CD4-positive, CD25-positive, alpha-beta regulatory T cell (primary cell): ENCODE results near the gene FGD3. TPM values are rescaled to one million over a fixed set of nuclear protein-coding genes. Genes with fewer than 3 reads are reported as not detected.

Experiments
- ATAC-seq, 2 donors: fragments of 150-1000 bp; cut with Tn5 transposase; one replicate each; pipeline ENCODE4 v1.10.0; 2021; ENCODE audit warnings: low read depth in 2 of 2, moderate number of reproducible peaks in 2 of 2, moderate library complexity in 1 of 2
- DNase-seq, 3 donors: peaks; one replicate each; pipeline versions ENCODE4 v3.0.0 to v3.0.0-alpha.2; 2012 to 2022; ENCODE audit warnings: mixed read lengths in 1 of 3
- H3K27ac ChIP-seq: one replicate; pipeline ENCODE4 v1.7.0; 2013; ENCODE audit warnings: mild to moderate bottlenecking, low read length; ENCODE audit not compliant: insufficient read depth, poor library complexity, severe bottlenecking
- H3K27me3 ChIP-seq: one replicate; pipeline ENCODE4 v1.7.0; 2013; ENCODE audit warnings: low read length; ENCODE audit not compliant: control insufficient read depth, insufficient read depth
- H3K36me3 ChIP-seq: one replicate; pipeline ENCODE4 v1.7.0; 2013; ENCODE audit warnings: mild to moderate bottlenecking, low read length, moderate library complexity; ENCODE audit not compliant: control insufficient read depth, insufficient read depth
- H3K4me1 ChIP-seq: 2 replicates; pipeline ENCODE4 v1.7.0; 2013; ENCODE audit warnings: mild to moderate bottlenecking, low read length; ENCODE audit not compliant: insufficient read depth, control insufficient read depth, poor library complexity, severe bottlenecking
- H3K4me3 ChIP-seq: one replicate; pipeline ENCODE4 v1.7.0; 2013; ENCODE audit warnings: low read depth, mild to moderate bottlenecking, low read length, moderate library complexity
- H3K9me3 ChIP-seq, 2 experiments: 1 replicate in 1 of 2; 2 replicates in 1 of 2; pipeline ENCODE4 v1.7.0; 2013; ENCODE audit warnings: low read length in 2 of 2, mild to moderate bottlenecking in 1 of 2, moderate library complexity in 1 of 2; ENCODE audit not compliant: control insufficient read depth in 2 of 2
- H3K27ac Mint-ChIP-seq, 3 donors: one replicate each; pipeline ENCODE4 v1.8.0; 2020 to 2022; ENCODE audit warnings: mild to moderate bottlenecking in 3 of 3, mixed read lengths in 3 of 3, moderate library complexity in 2 of 3
- H3K27me3 Mint-ChIP-seq: one replicate; pipeline ENCODE4 v1.8.0; 2022; ENCODE audit warnings: mild to moderate bottlenecking, mixed read lengths
- H3K36me3 Mint-ChIP-seq: one replicate; pipeline ENCODE4 v1.8.0; 2020; ENCODE audit warnings: mixed read lengths
- H3K4me1 Mint-ChIP-seq, 4 donors: one replicate each; pipeline ENCODE4 v1.8.0; 2020 to 2022; ENCODE audit warnings: mixed read lengths in 4 of 4, mild to moderate bottlenecking in 1 of 4
- H3K4me3 Mint-ChIP-seq, 4 donors: one replicate each; pipeline ENCODE4 v1.8.0; 2020 to 2022; ENCODE audit warnings: mild to moderate bottlenecking in 4 of 4, mixed read lengths in 4 of 4, moderate library complexity in 3 of 4
- H3K9me3 Mint-ChIP-seq, 7 donors: one replicate each; pipeline ENCODE4 v1.8.0; 2020 to 2022; ENCODE audit warnings: mixed read lengths in 7 of 7, mild to moderate bottlenecking in 3 of 7, moderate library complexity in 2 of 7
- polyA plus RNA-seq, 4 donors: library from polyadenylated mRNA; unstranded; fragments of 300-500 nt; fragmentation: Illumina TruSeq; gene quantifications; one replicate each; pipeline ENCODE4 v1.2.3, GENCODE V29; 2021
- total RNA-seq: library from RNA; stranded (reverse); gene quantifications from one replicate; pipeline ENCODE4 v1.2.3, GENCODE V29; 2022

The FGD3 gene
- total and polyA plus RNA-seq, 5 donors from 2014 or later: 71.6 to 188 (median 98.1) TPM

DNA sequence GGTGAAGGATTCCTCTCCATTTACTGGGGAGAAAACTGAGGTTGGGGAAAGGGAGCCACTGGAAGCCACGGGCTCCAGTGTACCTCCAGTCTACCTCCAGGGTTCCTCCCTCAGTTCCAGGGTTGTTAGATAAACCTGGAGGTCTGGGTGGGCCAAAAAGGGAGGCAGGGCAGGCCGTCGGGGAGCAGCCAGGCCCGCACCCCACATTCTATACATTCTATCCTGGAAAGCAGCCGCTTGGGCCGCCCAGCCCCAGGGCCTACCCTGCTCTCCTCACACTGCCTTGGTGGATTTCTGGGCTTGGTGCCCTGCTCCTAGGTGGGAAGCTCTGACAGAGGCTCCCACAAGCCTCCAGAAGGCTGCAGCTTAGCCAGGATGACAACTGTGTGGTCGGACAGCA is 93.1 kb downstream of the FGD3 start:
- Histone ChIP-seq H3K27ac (no peak overlapping the region), H3K9me3 (no peaks in the 10 kb centered on the region), H3K36me3 (peaks cover 12% of the 10 kb centered on the region), H3K4me1 (peaks cover 13% of the 10 kb centered on the region), H3K4me3 (no peak overlapping the region), H3K27me3 (no peaks in the 10 kb centered on the region)
- peaks cover 8% of the 10 kb centered on the region for H3K27me3 Mint-ChIP-seq
- peaks cover 0 to 2% (median 0%) of the 10 kb centered on the region in 7 donors for H3K9me3 Mint-ChIP-seq
- peaks cover 3% of the 10 kb centered on the region for H3K36me3 Mint-ChIP-seq
- peak overlapping the region in 1 of 4 donors; percentile 35 for H3K4me3 Mint-ChIP-seq
- no peak for DNase-seq
- H3K4me1 Mint-ChIP-seq: peaks cover 5 to 78% (median 22%) of the 10 kb centered on the region in 4 donors
- H3K27ac Mint-ChIP-seq: peak overlapping the region; percentile 48 to 76 (median 73)
- ATAC-seq: no peak

- Mint-ChIP-seq H3K36me3 (no peaks in the 10 kb centered on the region), H3K4me1 (peaks cover 8 to 75% (median 22%) of the 10 kb centered on the region in 4 donors), H3K4me3 (peak overlapping the region in 1 of 4 donors; percentile 52), H3K27ac (peak overlapping the region; percentile 52 to 90 (median 76)), H3K27me3 (peaks cover 8% of the 10 kb centered on the region), H3K9me3 (peaks cover 0 to 2% (median 0%) of the 10 kb centered on the region in 7 donors)
- no peak overlapping the region for H3K4me3 ChIP-seq
- H3K9me3 ChIP-seq: no peaks in the 10 kb centered on the region
- peak overlapping the region; percentile 14 for H3K27ac ChIP-seq
- DNase-seq (no peak), ATAC-seq (no peak)
- H3K36me3 ChIP-seq: peaks cover 4% of the 10 kb centered on the region
- H3K27me3 ChIP-seq: no peaks in the 10 kb centered on the region
- peaks cover 13% of the 10 kb centered on the region for H3K4me1 ChIP-seq
These were observed 93.9 kb downstream of the FGD3 start for GRCh38 chr9:93041108-93041802.

GRCh38 chr9:93043122-93043521 is 95.8 kb downstream of the FGD3 start:
- Mint-ChIP-seq H3K36me3 (no peaks in the 10 kb centered on the region), H3K4me1 (peaks cover 8 to 61% (median 21%) of the 10 kb centered on the region in 4 donors), H3K4me3 (peak overlapping the region in 3 of 4 donors; percentile 17 to 44 (median 35)), H3K9me3 (no peaks in the 10 kb centered on the region), H3K27me3 (peaks cover 8% of the 10 kb centered on the region), H3K27ac (peak overlapping the region; percentile 68 to 88 (median 79))
- peak in 1 of 2 donors; percentile 24 for ATAC-seq
- Histone ChIP-seq H3K4me1 (peaks cover 6% of the 10 kb centered on the region), H3K4me3 (no peak overlapping the region), H3K9me3 (no peaks in the 10 kb centered on the region), H3K36me3 (no peaks in the 10 kb centered on the region), H3K27me3 (no peaks in the 10 kb centered on the region), H3K27ac (no peak overlapping the region)
- no peak for DNase-seq

GRCh38 chr9:93045521-93045920 is 98.2 kb downstream of the FGD3 start:
- peaks cover 8 to 53% (median 16%) of the 10 kb centered on the region in 4 donors for H3K4me1 Mint-ChIP-seq
- no peak overlapping the region for H3K27ac ChIP-seq

DNA sequence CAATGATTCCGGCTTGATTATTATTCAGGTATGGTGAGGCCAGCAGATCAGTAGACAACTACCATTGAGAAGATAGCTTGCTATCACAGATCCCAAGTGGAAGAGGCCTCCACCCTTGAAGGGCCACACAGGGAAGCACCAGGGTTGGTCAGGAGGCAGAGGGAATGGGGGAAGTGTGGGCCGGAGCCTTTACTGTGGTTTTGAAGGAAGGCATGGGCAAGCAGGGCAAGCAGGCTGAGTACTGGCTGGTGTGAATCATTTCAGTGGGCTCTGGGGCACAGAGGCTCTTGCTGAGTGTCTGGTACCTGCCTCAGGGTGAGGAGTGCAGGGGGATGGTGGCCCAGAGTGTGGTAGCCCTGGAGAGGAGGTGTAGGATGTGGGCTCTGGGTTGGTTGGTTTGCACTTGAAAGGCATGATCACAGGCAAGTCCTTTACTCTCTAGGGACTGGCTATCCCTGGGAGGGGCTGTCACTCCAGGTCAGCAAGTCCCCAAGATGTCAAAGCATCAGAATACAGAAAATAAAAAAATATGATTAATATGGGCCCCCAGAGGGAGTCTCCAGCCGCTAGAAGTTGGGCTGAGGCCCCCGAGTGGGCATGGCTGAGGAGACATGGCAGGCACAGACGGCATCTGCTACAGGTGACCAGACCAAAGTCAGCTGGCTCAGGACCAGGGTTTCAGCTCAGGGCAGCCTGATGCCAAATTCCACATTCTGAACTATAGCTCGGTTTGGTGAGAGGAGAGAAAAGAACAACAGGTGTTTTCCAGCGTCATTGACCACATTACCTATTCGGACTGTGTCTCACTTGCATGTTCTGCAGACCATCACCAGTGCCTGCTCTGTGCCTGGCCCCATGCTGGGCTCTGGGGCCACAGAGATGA is 101.5 kb downstream of the FGD3 start:
- Histone ChIP-seq H3K36me3 (no peaks in the 10 kb centered on the region), H3K27ac (no peak overlapping the region), H3K4me3 (no peak overlapping the region), H3K9me3 (no peaks in the 10 kb centered on the region), H3K27me3 (no peaks in the 10 kb centered on the region), H3K4me1 (peaks cover 2% of the 10 kb centered on the region)
- Mint-ChIP-seq H3K4me1 (peaks cover 5 to 32% (median 7%) of the 10 kb centered on the region in 4 donors), H3K4me3 (peak overlapping the region in 1 of 4 donors; percentile 23), H3K27ac (peak overlapping the region; percentile 56 to 94 (median 59)), H3K27me3 (no peaks in the 10 kb centered on the region), H3K36me3 (no peaks in the 10 kb centered on the region), H3K9me3 (no peaks in the 10 kb centered on the region)
- ATAC-seq (no peak), DNase-seq (no peak)

More at GRCh38 chr9:93045521-93045920, 98.2 kb downstream of the FGD3 start:
- H3K9me3 Mint-ChIP-seq: no peaks in the 10 kb centered on the region
- no peaks in the 10 kb centered on the region for H3K9me3 ChIP-seq
- H3K4me3 ChIP-seq: no peak overlapping the region
- no peak overlapping the region for H3K4me3 Mint-ChIP-seq
- H3K4me1 ChIP-seq: peaks cover 4% of the 10 kb centered on the region
- DNase-seq (no peak), ATAC-seq (no peak)
- H3K27ac Mint-ChIP-seq: peak overlapping the region in 2 of 3 donors; percentile 38 to 65
- H3K27me3 Mint-ChIP-seq: peaks cover 5% of the 10 kb centered on the region
- H3K36me3 ChIP-seq: no peaks in the 10 kb centered on the region
- H3K36me3 Mint-ChIP-seq: no peaks in the 10 kb centered on the region
- H3K27me3 ChIP-seq: no peaks in the 10 kb centered on the region

GRCh38 chr9:93049491-93049890 is 102.2 kb downstream of the FGD3 start:
- no peak overlapping the region for H3K27ac ChIP-seq
- H3K27ac Mint-ChIP-seq: peak overlapping the region in 1 of 3 donors; percentile 94
- no peaks in the 10 kb centered on the region for H3K27me3 Mint-ChIP-seq
- H3K36me3 ChIP-seq: no peaks in the 10 kb centered on the region
- H3K4me1 ChIP-seq: no peaks in the 10 kb centered on the region
- ATAC-seq: no peak
- H3K36me3 Mint-ChIP-seq: no peaks in the 10 kb centered on the region
- H3K9me3 Mint-ChIP-seq: no peaks in the 10 kb centered on the region
- H3K4me3 Mint-ChIP-seq: peak overlapping the region in 1 of 4 donors; percentile 9
- no peak for DNase-seq
- no peaks in the 10 kb centered on the region for H3K9me3 ChIP-seq
- H3K4me1 Mint-ChIP-seq: peaks cover 3 to 36% (median 9%) of the 10 kb centered on the region in 4 donors
- no peaks in the 10 kb centered on the region for H3K27me3 ChIP-seq
- H3K4me3 ChIP-seq: no peak overlapping the region

DNA sequence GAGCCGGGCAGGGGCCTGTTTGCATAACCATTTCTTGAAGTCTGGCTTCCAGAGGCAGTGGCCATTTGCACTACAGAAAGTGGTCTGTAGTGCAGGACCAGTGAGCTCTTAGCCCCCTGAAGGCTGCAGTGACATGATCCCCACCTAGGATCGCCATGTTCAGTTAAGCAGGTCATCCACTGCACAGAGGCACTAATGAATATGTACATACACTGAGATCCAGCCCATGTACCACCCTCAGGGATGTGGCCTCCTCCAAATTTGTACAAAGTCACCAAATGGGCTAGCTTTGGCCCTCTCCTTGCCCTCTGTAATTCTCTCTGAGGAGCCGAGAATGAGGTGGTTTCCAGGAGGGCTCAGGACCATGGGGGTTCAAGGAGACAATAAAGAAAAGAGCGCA is 102.9 kb downstream of the FGD3 start:
- Histone ChIP-seq H3K27ac (no peak overlapping the region), H3K4me3 (no peak overlapping the region), H3K27me3 (no peaks in the 10 kb centered on the region), H3K9me3 (no peaks in the 10 kb centered on the region), H3K36me3 (no peaks in the 10 kb centered on the region), H3K4me1 (peaks cover 3% of the 10 kb centered on the region)
- ATAC-seq: no peak
- DNase-seq: no peak
- Mint-ChIP-seq H3K27me3 (no peaks in the 10 kb centered on the region), H3K9me3 (no peaks in the 10 kb centered on the region), H3K36me3 (no peaks in the 10 kb centered on the region), H3K4me3 (no peak overlapping the region), H3K4me1 (peaks cover 3 to 40% (median 8%) of the 10 kb centered on the region in 4 donors), H3K27ac (no peak overlapping the region)
